Skeletal muscle tissue (tissue), 4 donors: ENCODE results near the gene PHLPP1. TPM values are rescaled to one million over a fixed set of nuclear protein-coding genes. Genes with fewer than 3 reads are reported as not detected.
A peak's percentile ranks its signal among the peaks of the same experiment; 100 is the strongest.

ENCODE experiments used
- H3K27ac ChIP-seq: one replicate; pipeline ENCODE4 v1.7.0; 2013; ENCODE audit warnings: mild to moderate bottlenecking, low read depth, low read length, inconsistent platforms
- H3K27me3 ChIP-seq, 3 donors: one replicate each; pipeline ENCODE4 v1.7.0; 2013; ENCODE audit warnings: low read length in 3 of 3; ENCODE audit not compliant: control insufficient read depth in 3 of 3, insufficient read depth in 3 of 3
- H3K36me3 ChIP-seq, 3 donors: one replicate each; pipeline ENCODE4 v1.7.0; 2013; ENCODE audit warnings: low read length in 3 of 3; ENCODE audit not compliant: control insufficient read depth in 3 of 3, insufficient read depth in 3 of 3
- H3K4me1 ChIP-seq, 3 donors: one replicate each; pipeline ENCODE4 v1.7.0; 2013; ENCODE audit warnings: low read length in 3 of 3, mild to moderate bottlenecking in 3 of 3; ENCODE audit not compliant: control insufficient read depth in 3 of 3, insufficient read depth in 3 of 3
- H3K4me3 ChIP-seq, 3 donors: one replicate each; pipeline ENCODE4 v1.7.0; 2013; ENCODE audit warnings: low read length in 3 of 3
- H3K9ac ChIP-seq, 3 donors: one replicate each; pipeline ENCODE4 v1.7.0; 2013; ENCODE audit warnings: low read length in 3 of 3, mild to moderate bottlenecking in 3 of 3, moderate library complexity in 2 of 3, low read depth in 1 of 3
- H3K9me3 ChIP-seq, 3 donors: one replicate each; pipeline ENCODE4 v1.7.0; 2013; ENCODE audit warnings: low read length in 3 of 3; ENCODE audit not compliant: control insufficient read depth in 3 of 3
- total RNA-seq: library from RNA; depleted of rRNA; stranded (reverse); fragments of >200 nt; gene quantifications from one replicate; pipeline ENCODE4 v1.2.3, GENCODE V29; 2014
- donor health status: Osteomylitis.

PHLPP1 gene
- total RNA-seq, 1 donor from 2014 or later: 11.5 TPM

DNA sequence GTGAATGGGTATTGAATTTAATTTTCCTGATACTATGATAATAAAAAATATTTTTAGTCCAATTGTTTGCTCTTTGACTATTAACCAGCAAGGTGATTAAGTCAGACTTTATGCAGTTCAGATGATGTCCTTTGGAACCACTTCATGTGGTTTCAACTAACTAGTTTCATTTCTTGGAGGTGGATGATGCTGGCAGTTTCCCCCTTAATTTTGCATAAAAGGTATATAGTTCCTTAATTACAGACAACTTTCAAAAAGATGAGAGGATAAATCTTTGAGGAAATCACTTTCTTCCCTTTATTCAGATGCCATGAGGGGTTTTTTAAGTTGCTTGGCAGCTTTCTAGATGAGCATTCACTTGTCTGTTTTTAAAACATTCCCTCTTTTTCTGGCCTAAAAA, 223.1 kb downstream of the PHLPP1 start:
- Histone ChIP-seq H3K9me3 (no peaks in the 10 kb centered on the region), H3K27me3 (no peaks in the 10 kb centered on the region), H3K4me3 (no peak overlapping the region), H3K36me3 (no peaks in the 10 kb centered on the region), H3K27ac (no peak overlapping the region), H3K9ac (no peak overlapping the region), H3K4me1 (peaks cover 0 to 3% (median 0%) of the 10 kb centered on the region in 3 donors)

- Histone ChIP-seq H3K4me3 (no peak overlapping the region), H3K27ac (peak overlapping the region; percentile 56), H3K9ac (no peak overlapping the region)
Observed at GRCh38 chr18:62939433-62939832, 224.1 kb downstream of the PHLPP1 start.

DNA sequence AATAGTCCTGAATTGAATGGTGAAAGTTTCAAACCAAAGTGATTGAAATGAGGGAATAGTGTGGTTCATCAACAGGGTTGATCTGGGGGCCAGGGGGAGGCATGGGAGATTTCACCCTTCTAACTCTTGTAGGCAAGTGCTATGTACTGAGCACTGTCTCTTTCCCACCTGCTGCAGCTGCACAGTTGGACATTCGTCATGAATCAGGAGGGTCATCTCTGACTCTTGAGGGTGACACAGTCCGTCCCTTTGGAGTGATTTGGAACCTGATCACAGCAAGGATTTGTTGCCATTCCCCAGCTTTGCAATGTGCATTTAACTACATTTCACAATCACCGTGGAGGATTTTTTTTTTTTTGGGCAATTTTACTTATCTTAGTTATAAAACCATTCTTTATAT, 224.6 kb downstream of the PHLPP1 start:
- H3K4me3 ChIP-seq: no peak overlapping the region
- H3K27me3 ChIP-seq: no peaks in the 10 kb centered on the region

More at GRCh38 chr18:62939433-62939832, 224.1 kb downstream of the PHLPP1 start:
- no peaks in the 10 kb centered on the region for H3K36me3 ChIP-seq
- no peaks in the 10 kb centered on the region for H3K9me3 ChIP-seq
- no peaks in the 10 kb centered on the region for H3K27me3 ChIP-seq
- H3K4me1 ChIP-seq: peaks cover 0 to 3% (median 0%) of the 10 kb centered on the region in 3 donors

DNA sequence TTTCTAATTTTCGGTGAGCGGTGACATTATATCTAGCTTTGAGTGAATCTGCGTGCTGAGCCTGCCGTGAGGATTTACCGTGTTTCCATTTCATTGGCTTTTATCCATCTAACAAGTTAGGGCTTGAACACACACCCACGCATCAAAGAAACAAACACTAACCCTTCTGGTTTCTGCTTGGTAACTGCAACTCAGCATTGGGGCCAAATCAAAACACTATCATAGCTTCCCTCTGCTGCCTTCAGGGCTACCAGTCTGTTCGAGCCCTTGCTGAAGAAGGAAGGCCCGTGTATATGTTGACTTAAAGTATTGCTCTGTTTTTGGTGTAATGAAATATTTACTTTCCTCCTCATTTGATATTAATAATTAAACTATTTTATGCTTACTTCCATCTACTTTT, 227.2 kb downstream of the PHLPP1 start:
- Histone ChIP-seq H3K27me3 (no peaks in the 10 kb centered on the region), H3K4me3 (no peak overlapping the region), H3K9me3 (no peaks in the 10 kb centered on the region), H3K27ac (no peak overlapping the region), H3K4me1 (peaks cover 0 to 3% (median 0%) of the 10 kb centered on the region in 3 donors), H3K9ac (no peak overlapping the region), H3K36me3 (peaks cover 4 to 8% (median 8%) of the 10 kb centered on the region in 3 donors)

More for the DNA sequence above, 224.6 kb downstream of the PHLPP1 start:
- Histone ChIP-seq H3K4me1 (peaks cover 0 to 3% (median 0%) of the 10 kb centered on the region in 3 donors), H3K27ac (peak overlapping the region; percentile 56), H3K9me3 (no peaks in the 10 kb centered on the region), H3K9ac (no peak overlapping the region), H3K36me3 (no peaks in the 10 kb centered on the region)

- H3K36me3 ChIP-seq: peaks cover 4 to 8% (median 8%) of the 10 kb centered on the region in 3 donors
- H3K4me1 ChIP-seq: peaks cover 0 to 3% (median 0%) of the 10 kb centered on the region in 3 donors
- no peaks in the 10 kb centered on the region for H3K27me3 ChIP-seq
- no peak overlapping the region for H3K27ac ChIP-seq
- H3K9me3 ChIP-seq: no peaks in the 10 kb centered on the region
- no peak overlapping the region for H3K9ac ChIP-seq
- no peak overlapping the region for H3K4me3 ChIP-seq
Observed at GRCh38 chr18:62944454-62944853, 229.1 kb downstream of the PHLPP1 start.

DNA sequence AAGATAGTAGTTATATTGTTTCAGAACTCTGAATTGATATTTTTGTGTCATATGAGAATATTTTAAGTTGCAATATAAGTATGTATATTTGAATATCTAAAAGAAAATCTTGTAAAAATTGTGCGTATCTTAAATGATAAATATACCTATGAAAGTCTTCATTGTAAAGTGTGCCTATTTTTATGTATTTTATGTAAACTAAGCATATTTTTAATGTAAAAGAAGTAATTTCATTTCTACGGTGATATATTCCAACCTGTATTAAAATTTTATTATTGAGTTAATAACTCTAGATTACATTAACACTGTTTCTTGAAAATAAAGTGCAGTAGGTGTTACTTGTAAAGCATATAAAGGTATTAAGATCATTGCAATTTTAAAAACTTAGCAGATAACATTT, 233.4 kb downstream of the PHLPP1 start:
- H3K4me1 ChIP-seq: peaks cover 0 to 7% (median 3%) of the 10 kb centered on the region in 3 donors
- no peak overlapping the region for H3K27ac ChIP-seq
- no peaks in the 10 kb centered on the region for H3K9me3 ChIP-seq
- H3K27me3 ChIP-seq: no peaks in the 10 kb centered on the region
- peaks cover 4 to 8% (median 8%) of the 10 kb centered on the region in 3 donors for H3K36me3 ChIP-seq
- no peak overlapping the region for H3K4me3 ChIP-seq
- H3K9ac ChIP-seq: no peak overlapping the region

GRCh38 chr18:62950246-62950645, 234.9 kb downstream of the PHLPP1 start:
- Histone ChIP-seq H3K27ac (no peak overlapping the region), H3K4me1 (peaks cover 0 to 7% (median 3%) of the 10 kb centered on the region in 3 donors), H3K36me3 (peaks cover 4 to 5% (median 5%) of the 10 kb centered on the region in 3 donors), H3K9me3 (no peaks in the 10 kb centered on the region), H3K9ac (no peak overlapping the region), H3K27me3 (no peaks in the 10 kb centered on the region), H3K4me3 (no peak overlapping the region)

GRCh38 chr18:62952807-62953206, 237.5 kb downstream of the PHLPP1 start:
- no peaks in the 10 kb centered on the region for H3K27me3 ChIP-seq
- H3K36me3 ChIP-seq: no peaks in the 10 kb centered on the region
- peaks cover 0 to 7% (median 3%) of the 10 kb centered on the region in 3 donors for H3K4me1 ChIP-seq
- no peak overlapping the region for H3K9ac ChIP-seq
- no peaks in the 10 kb centered on the region for H3K9me3 ChIP-seq
- H3K4me3 ChIP-seq: no peak overlapping the region
- no peak overlapping the region for H3K27ac ChIP-seq

GRCh38 chr18:62953663-62954062, 238.3 kb downstream of the PHLPP1 start:
- Histone ChIP-seq H3K27me3 (no peaks in the 10 kb centered on the region), H3K36me3 (no peaks in the 10 kb centered on the region), H3K27ac (no peak overlapping the region), H3K4me3 (no peak overlapping the region), H3K9ac (no peak overlapping the region), H3K9me3 (no peaks in the 10 kb centered on the region), H3K4me1 (peaks cover 0 to 7% (median 3%) of the 10 kb centered on the region in 3 donors)

DNA sequence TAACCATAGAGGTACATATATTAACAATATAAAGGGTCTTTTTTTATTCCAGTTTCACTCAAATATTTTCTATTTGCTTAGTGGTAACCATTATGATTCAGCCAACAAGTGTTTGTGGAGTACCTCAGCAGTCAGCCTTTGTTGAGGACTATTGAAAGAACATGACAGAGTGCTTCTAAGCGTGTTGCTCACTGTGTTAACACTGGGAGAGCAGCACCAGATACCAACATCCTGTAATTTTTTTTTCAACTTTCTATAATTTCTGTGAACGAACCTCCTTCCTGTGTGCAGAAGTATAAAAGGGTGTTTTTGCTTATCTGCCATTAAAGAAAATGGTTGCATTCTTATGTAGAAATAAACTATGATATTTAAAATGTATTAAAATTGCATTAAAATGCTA, 239.0 kb downstream of the PHLPP1 start:
- H3K9me3 ChIP-seq: no peaks in the 10 kb centered on the region
- no peaks in the 10 kb centered on the region for H3K27me3 ChIP-seq
- H3K36me3 ChIP-seq: no peaks in the 10 kb centered on the region
- no peak overlapping the region for H3K4me3 ChIP-seq
- H3K27ac ChIP-seq: no peak overlapping the region
- H3K9ac ChIP-seq: no peak overlapping the region
- peaks cover 0 to 7% (median 3%) of the 10 kb centered on the region in 3 donors for H3K4me1 ChIP-seq
